ENCODE data around the gene LUC7L2.
"Not testable (repeated sequence)": the region's sequence is repeated elsewhere in the genome, so short reads cannot be mapped to it uniquely, and the experiment has no call there.

LUC7L2 gene

DNA sequence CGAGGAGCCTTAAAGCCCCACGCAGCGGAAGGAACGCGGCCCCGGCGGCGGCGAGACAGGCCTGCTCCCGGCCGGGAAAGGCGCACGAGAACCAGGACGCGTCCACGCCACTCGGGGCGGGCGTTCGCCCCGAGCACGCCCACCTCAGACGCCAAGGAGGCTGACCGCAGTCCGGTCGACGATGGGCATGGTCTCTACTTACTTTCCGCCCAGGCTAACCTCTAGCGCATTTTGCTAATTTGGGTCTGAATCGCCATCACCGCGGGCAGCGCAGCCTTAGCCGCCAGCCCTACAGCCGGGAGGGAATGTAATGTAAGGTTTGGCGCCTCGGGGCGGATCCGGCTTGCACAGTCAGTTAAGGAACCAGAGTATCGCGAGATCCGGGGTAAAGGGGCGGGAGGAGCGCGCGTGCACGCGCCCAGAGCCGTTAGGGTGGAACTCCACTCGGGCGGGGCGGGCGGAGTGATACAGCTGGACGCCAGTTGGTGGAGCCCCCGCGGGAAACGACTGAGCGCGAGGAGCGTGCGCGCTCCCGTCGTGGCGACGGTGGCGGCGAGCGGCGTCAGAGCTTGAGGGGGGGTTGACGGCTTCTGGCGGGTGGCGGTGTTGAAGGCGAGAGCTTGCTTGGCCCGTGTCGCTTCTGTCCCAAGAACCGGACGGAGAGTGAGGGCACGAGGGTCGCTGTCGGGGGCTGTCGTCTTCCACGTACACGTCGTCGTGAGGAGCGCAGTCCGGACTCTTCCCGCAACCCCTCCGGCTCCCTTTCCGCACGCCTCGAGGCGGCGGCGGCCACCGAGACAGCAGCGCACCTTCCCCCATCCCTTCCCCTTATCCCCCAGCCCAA lies at the start of gene LUC7L2:
LUC7L2 (plus strand) TSS at position 529 of the 844 bp plus-strand sequence. CDS start 368 bp downstream, outside the sequence.
- DNase-seq = peak; percentile 75

- no peak for DNase-seq
Observed at GRCh38 chr7:139317939-139318505, 41.7 kb upstream of the LUC7L2 start.

DNA sequence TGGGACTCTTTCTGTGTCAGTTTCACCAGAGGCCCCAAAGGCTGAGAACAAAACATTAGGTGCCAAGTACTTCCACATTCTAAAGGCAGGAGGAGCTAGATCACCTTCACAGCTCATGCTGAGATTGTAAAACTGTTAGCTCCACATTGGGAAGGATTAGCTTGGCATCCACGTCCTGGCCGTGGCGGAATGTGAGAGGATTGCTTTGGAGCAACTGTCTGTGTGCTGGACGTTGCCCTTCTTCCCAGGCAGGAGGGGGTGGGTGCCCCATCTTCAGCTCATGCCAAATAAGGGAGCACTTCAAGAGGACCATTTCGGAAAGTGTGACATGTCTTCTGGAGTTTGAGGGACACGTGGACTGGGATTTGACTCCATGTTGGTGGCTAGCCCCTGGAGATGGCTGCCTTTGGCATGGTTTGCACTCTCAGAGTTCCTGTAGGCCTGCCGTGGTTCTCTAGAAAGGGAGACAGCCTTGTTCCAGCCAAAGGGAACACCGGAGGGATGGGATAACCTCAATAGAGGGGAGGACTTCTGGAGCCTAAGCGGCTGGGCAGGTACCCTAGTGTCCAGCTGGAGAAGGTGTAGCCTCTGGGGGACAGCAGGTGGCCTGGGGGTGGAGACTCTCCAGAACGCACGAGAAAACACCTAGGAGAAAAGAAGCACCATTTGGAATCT lies 38.5 kb upstream of the LUC7L2 start:
- DNase-seq = no peak

GRCh38 chr7:139324709-139325108 lies 35.0 kb upstream of the LUC7L2 start:
- DNase-seq = not testable (repeated sequence)

DNA sequence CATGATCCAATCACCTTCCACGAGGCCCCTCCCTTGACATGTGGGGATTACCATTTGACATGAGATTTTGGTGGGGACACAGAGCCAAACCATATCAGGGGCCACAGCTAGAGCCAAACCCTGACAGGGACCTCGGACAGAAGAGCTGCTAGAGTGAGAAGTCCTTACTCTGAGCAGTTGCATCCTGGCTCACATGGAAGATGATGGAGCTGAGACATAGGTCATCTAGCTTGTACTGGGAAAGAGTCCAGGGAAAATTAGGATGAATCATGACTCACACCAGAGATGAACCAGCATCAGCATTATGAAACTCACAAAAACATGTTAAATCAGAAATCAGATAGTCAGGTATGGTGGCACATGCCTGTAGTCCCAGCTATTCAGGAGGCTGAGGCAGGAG lies 31.3 kb upstream of the LUC7L2 start:
- DNase-seq = no peak

DNA sequence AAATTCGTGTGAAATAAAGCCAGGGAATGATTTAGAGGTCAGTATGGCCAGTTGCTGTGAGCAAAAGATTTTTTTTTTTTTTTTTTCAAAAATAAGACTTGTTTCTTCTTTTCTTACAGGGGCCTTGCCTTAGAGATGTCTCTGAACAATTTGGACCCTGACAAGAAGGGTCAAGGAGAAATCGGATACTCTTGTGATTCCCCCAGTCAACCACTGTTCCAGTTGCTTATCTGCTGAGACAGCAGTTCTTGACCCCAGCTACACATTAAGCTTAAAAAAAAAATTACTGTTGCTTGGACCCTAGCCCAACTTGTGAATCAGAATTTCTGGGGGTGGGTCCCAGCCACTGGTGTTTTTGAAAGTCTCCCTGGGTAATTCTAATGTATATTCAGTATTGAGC lies 30.6 kb upstream of the LUC7L2 start:
- no peak for DNase-seq

DNA sequence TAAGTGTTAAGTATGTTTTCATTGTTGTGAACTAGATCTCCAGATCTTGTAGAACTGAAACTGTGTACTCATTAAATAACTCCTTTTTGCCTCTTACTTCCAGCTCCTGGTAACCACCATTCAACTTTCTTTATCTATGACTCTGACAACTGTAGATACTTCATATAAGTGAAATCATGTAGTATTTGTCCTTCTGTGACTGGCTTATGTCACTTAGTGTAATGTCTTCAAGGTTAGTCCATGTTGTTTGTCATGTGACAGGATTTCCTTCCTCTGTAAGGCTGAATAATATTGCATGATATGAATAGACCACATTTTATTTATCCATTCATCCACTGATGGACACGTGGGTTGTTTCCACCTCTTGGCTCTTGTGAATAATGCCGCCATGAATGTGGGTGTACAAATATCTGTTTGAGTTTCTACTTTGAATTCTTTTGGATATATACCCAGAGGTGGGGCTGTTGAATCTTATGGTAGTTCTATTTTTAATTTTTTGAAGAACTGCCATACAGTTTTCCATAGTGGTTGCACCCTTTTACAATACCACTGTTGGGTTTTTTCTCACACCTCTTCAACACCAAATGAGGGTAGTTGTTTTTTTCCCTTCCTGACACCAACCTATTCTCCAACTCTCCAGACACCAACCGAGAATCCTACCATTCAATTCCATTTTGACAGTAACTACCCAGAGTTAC lies 29.2 kb upstream of the LUC7L2 start:
- no peak for DNase-seq

DNA sequence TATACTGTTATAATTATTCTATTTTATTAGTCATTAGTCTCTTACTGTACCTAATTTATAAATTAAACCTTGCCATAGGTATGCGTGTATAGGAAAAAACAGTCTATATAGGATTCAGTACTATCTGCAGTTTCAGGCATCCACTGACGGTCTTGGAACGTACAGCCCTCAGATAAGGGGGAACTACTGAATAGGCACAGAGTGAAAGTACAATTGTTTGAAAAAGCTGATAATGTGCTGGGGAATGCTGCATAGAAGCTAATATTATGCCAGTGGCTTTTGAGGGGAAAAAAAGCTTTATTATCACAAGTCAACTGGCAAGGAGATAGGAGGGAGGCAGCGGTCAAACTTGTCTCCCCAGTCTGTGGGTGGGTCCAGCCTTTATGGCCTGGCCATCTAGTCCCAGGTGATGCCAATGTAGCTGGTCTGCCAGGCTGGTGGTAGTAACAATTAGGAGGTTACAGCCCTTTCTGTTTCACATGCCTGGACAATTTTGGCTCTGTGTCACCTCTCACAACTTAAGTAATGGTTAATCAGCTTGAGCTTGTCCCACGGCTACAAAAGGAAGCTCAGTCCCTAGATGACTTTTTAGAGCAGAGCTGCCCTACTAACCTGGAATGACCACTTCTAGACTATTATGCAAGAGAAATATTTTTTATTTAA lies 26.9 kb upstream of the LUC7L2 start:
- no peak for DNase-seq

DNA sequence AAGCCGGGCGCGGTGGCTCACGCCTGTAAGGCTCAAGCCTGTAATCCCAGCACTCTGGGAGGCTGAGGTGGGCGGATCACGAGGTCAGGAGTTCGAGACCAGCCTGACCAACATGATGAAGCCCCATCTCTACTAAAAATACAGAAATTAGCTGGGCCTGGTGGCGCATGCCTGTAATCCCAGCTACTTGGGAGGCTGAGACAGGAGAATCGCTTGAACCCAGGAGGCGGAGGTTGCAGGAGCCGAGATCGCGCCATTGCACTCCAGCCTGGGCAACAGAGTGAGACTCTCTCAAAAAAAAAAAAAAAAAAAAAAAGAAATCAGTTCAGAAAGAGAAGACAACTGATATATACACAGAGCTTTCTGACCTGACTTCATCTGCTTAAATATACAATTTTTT lies 26.3 kb upstream of the LUC7L2 start:
- not testable (repeated sequence) for DNase-seq

DNA sequence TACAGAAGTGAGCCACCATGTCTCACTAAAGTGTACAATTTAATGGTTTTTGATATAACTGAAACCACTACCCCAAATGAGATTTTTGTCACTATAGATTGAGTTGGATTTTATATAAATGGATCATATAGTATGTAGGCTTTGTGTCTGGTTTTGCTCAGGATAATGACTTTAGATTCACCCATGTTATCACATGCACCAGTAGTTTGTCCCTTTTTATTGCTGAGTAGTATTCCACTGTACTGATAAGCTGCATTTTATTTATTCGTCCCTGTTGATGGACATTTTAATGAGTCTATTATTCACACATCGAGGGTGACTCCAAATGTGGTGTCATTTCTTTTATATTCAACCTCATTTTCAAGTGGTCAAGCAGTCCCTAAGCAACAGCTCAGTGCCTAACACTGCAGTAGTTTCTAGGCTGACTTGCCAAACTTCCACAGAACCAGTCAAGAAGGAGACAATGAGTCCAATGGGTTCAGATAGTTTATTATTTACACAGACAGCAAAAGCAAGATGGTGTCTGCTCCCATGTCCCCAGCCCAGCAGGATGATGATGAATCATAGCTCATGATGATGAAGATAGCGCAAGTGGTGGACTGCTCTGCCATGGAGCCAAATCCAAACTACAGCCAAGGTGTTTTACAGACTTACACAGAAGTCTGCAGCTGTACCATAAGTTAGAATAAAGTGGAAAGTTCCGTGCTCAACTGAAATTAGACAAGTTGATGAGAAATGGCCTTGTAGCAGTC lies 25.1 kb upstream of the LUC7L2 start:
- DNase-seq = no peak

- no peak for DNase-seq
Observed at GRCh38 chr7:139339025-139339424, 20.7 kb upstream of the LUC7L2 start.

GRCh38 chr7:139339698-139340036 lies 20.0 kb upstream of the LUC7L2 start:
- DNase-seq = no peak

GRCh38 chr7:139340037-139340807 lies 19.5 kb upstream of the LUC7L2 start:
- DNase-seq = peak; percentile 95

- no peak for DNase-seq
Observed at GRCh38 chr7:139340808-139341057, 19.0 kb upstream of the LUC7L2 start.

- DNase-seq = peak; percentile 74
Observed at GRCh38 chr7:139341058-139341775, 18.5 kb upstream of the LUC7L2 start, which contains the start of gene FMC1. FMC1 (plus strand) TSS chr7:139341337; CDS start chr7:139341385, 48 bp downstream.

- no peak for DNase-seq
Observed at GRCh38 chr7:139341776-139342226, 17.9 kb upstream of the LUC7L2 start.

GRCh38 chr7:139345042-139345441 lies 14.7 kb upstream of the LUC7L2 start:
- DNase-seq = no peak

DNA sequence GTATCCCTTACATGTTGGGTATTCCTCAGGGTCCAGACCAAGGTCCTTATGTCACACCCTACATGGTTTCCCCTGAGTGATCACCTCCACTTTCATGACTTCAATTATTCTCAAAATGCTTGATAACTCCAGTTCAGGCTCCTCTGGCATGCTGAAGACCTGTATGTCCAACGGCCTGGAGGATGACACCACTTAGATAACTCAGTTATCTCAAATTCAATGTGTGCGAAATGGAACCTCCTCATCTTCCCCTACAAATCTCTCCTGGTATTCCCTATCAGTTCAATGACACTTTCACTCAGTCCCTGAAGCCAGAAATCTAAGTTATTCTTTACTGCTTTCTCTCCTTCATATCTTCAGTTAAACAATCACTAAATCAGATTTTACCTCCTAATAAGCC lies 8.7 kb upstream of the LUC7L2 start:
- no peak for DNase-seq

- no peak for DNase-seq
Observed at GRCh38 chr7:139354729-139355128, 5.0 kb upstream of the LUC7L2 start.

DNA sequence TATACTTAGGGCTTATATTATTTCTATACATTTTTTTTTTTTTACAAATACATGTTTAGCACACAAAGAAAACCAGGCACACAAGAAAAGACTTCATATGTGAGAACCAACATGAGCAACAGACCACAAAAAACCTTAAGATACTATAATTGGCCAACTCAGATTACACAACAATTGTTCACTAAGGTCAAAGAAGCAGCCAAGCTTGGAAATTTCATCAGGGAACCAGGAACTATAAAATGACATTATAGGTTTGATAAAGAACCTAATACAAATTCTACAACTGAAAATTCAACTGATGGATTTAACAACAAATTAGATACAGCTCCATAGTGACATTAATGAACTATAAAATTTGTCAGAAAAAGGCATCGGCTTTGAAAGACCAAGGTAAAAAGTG lies 4.4 kb upstream of the LUC7L2 start:
- peak; percentile 29 for DNase-seq

Measured in SIG-M5 (cell line).